Activated CD4-positive, alpha-beta T cell treated with anti-CD3 and anti-CD28 coated beads for 4 hours (primary cell): ENCODE results near the gene CREB3L2.

Experiments
- DNase-seq, 2 donors: peaks; one replicate each; pipeline ENCODE4 v3.0.0-alpha.2; 2020

CREB3L2 gene

GRCh38 chr7:137891016-137891655 lies 110.8 kb downstream of the CREB3L2 start:
- no peak for DNase-seq

GRCh38 chr7:137890449-137890921 lies 111.4 kb downstream of the CREB3L2 start:
- DNase-seq = no peak

- no peak for DNase-seq
These were observed 113.6 kb downstream of the CREB3L2 start for GRCh38 chr7:137888241-137888640.

GRCh38 chr7:137886746-137887145 lies 115.1 kb downstream of the CREB3L2 start:
- no peak for DNase-seq

DNA sequence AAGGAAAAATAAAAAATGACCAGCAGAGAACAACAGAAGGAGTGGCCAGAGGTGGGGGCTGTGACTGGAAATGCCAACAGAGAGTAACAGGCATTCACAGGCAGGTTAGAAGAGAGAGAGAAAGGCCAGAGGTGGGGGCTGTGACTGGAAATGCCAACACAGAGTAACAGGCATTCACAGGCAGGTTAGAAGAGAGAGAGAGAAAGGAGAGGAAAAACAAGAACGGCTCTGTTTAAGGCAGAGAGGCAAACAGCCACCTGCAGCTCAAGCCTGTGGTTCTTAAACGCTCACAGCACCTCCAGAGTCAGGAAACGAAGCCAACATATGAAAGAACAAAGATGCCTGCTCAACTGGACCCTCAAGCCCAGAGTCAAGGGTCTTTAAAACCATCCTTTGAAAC lies 115.6 kb downstream of the CREB3L2 start:
- DNase-seq = no peak

GRCh38 chr7:137885678-137886077 lies 116.2 kb downstream of the CREB3L2 start:
- no peak for DNase-seq

DNA sequence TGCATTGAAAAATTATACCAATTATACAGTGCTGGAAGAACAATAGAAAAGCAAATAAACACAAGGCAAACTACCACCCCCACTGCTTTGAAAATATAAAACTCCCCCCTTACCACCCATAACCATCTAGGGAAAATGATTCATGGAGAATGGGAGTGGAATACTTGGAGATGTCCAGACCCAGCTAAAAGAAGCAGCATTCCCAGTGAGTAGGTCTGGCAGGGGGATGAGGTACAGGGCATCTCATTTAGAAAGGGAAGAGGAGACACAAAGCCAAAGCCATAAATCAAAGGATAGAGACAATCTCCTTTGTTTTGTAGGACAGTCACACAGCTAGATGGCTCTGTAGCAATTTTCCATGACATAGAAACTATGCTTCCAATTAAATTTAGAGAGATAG lies 119.1 kb downstream of the CREB3L2 start:
- no peak for DNase-seq

GRCh38 chr7:137882261-137882668 lies 119.6 kb downstream of the CREB3L2 start:
- no peak for DNase-seq

DNA sequence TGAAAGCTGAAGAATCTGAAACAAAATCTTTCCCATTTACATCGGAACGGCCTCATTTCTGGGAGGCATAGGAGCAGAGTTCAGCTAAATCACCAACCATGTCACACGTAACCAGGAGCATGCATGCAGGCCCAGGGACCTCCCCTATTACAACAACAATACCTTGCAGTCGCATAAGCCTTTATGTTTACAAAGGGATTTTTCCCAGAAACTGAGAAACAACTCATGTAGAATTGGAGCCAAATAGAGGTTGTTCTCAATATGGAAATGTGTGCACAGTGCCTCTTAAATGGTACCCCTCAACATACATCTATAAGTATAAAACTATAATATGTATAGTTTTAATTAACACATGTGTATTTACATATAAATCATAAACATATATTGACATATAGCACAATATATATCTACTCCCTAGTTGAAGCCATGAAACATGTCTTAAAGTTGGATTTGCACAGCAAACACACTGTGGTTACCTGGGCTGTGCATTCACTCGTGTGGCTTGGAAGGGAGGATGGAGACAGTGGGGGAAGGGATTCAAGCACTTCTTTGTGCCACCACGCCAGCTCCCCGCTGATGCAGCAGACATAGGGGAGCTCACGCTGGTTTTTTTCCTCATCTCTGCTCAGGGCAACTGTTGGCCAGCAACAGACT lies 120.2 kb downstream of the CREB3L2 start:
- DNase-seq = no peak

- no peak for DNase-seq
These were observed 121.5 kb downstream of the CREB3L2 start for GRCh38 chr7:137880432-137880831.

DNA sequence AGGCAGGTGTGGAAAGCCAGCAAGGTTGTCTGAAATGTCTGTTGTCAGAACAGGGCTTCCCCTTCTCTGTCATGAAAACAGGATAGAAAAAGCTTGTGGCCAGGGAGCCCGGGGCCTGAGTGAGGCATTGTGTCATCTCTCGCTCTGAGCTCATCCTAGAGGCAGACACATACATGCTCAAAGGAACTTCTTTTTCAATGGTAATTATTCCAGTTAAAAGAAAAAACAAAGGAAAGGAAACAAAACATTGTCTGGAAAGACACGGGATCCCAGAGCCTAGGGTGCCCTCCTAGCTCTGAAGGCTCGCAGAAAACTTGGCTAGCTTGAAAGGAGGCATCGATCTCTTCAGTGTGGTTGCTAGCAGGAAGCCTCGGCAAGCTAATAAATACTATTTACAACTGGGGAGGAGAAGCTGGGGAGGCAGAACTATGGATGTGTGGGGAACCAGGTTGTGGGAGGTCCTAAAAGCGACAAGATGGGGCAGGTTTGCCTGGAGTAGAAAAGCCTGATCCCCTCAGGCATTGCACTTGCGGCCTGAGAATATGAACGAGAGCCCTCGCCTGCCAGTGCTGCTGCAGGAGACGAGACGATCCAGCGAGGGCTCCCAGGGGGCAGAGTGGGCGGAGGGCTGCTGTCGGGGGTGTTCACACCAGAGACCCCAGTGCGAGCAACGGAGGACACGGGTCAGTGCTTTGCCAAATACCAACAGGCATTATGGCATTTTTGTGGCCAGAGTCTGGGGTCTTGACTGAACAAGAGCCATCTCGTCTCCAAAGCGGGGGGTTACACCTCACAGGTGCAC lies 122.3 kb downstream of the CREB3L2 start:
- no peak for DNase-seq

- DNase-seq = no peak
These were observed 123.4 kb downstream of the CREB3L2 start for GRCh38 chr7:137878333-137878961.

DNA sequence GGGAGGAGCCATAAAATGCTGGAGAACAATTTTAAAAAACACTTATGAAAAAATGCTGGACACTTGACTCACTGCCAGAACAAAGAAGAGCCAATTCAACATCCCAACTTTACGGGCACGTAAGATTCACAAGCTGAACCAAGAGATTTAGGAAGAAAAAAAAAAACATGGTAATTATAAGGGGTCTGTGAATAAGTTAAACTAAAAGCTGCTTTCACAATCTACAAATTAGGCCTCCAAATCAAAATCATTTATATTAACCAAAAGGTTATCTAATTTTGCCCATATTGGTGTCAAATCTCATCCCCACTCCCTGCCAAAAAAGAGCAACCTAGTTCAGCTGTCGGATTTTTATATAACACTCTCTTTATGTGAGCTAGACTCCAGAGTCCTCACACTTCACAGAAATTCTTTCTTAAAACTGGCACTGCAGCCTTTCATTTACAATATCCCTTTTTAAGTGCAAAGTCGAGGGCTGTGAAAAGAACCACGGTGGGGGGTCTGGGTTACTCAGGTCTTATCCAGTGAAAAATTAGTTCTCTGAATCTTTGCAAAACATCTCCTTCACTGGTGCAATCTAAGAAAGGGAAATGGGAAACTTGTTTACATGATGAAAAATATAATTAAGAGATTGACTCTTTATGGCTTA lies 124.7 kb downstream of the CREB3L2 start:
- no peak for DNase-seq

DNA sequence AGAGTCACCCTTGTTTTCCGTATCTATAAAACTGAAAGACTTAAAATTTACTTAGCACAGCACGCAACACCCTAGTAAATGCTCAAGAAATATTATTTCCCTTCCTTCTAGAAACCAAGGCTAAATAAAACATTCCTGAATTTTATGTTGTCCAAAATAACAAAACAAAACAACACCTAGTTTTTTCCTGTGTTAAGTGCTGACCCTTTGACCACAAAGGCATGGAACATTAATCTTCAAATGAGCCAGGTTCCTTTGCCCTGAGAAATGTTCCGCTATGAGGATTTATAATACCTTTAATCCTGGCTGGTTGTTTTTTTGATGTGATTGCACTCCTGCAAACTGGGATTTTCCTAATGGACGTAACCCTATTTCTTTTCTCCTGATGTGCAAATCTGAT lies 126.1 kb downstream of the CREB3L2 start:
- no peak for DNase-seq

DNA sequence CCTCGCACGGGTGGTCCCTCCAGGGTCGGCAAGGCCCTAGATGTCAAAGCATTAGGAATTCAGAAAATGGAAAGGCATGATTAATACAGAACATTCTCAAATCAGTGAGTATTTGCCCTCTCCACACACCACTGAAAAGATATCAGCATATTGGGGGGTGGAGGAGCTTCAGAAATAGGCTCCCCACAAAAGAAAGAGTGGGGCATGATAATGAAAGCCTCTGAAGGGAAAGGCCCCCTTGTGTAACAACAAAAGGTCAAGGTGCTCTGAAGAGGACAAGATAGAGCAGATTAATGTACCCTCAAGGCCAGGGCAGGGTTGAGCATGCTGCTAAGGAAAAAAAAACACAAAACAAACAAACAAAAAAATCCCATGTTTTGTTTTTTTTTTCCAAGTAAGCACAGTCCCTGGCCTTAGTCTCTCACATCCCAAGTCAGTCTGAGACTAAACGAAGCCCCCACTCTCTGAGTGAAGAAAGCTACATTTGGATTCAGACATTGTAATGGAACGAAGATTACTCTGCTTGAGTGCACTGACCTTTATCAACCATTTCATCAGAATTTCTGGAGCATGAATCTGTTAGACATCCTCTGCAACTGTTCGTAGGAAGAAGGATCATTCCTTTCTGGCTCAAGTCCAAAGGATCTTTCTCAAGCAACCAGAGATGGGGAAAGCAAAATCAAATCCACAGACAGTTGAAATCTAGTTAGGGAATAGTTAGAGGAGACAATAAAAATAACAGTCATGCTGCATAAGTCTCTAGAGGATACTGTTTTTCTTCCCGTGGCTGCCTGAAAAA lies 127.7 kb downstream of the CREB3L2 start:
- DNase-seq = no peak

DNA sequence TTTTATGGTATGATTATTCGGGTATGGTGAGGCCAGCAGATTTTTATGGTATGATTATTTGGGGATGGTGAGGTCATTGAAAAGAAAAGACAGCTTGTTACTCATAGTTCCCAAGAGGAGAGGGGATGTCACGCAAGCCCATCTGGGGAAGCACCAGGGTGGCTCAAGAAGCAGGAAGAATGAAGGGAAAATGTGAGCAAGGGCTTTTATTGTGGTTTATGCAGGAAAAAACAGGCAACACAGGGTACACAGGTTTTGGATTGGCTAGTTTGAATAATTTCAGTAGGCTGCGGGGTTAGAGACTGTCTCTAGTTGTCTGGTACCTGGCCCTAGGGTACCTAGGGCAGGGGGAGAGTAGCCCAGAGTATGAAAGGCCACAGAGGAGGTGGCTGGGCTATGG lies 128.4 kb downstream of the CREB3L2 start:
- no peak for DNase-seq

DNA sequence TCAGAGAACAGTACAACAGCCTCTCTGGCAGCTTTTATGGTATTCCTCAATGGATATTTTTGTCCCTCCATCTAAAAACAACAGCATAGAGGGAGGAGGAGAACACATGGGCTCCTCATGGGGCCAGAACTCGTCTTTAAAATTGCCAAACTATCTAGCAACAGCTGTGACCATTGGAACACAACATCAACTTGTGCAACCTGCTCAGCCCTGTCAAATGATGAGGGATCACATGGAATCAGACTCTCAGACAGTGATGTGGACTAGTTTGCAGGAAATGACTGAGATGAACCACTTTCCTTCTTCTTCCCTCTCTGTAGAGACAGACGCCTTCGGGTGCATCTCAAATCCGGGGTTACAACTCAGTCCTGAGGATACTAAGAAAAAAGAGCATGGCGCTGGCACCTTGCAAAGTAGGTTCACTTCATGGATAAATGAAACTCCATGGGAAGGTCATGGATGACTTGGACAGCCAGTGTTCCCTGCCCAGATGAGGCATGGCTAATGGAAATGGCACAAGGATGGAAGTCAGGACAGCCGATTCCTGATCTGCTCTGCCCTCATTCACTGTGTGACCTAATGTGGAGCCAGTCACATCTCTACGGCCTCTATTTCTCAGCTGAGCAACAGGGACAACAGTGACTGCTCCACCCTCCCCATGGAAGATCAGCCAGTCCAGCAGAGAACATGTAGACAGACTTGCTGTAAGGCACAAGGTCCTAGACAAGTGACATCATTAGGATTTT lies 130.5 kb downstream of the CREB3L2 start:
- DNase-seq = no peak

DNA sequence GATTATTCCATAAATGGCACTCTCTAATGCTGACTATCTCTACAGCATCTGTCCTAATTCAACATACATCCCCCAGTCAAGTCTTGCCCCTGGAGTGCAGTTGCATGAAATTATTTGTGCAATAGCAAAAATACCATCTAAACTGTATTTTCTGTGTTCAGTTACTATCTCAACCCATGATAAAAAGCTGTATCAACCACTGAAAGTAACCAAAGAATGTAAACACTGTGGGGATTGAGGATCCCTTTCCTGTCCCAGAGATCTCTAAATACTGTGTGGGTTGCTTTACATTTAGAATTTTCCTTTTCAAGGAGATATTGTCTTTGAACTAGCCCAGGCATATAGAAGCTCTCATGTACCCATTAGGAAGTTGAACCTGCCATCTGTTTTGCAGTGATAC lies 131.2 kb downstream of the CREB3L2 start:
- DNase-seq = no peak

GRCh38 chr7:137870078-137870477 lies 131.8 kb downstream of the CREB3L2 start:
- no peak for DNase-seq

- DNase-seq = no peak
These were observed 132.6 kb downstream of the CREB3L2 start for GRCh38 chr7:137869260-137869659.

DNA sequence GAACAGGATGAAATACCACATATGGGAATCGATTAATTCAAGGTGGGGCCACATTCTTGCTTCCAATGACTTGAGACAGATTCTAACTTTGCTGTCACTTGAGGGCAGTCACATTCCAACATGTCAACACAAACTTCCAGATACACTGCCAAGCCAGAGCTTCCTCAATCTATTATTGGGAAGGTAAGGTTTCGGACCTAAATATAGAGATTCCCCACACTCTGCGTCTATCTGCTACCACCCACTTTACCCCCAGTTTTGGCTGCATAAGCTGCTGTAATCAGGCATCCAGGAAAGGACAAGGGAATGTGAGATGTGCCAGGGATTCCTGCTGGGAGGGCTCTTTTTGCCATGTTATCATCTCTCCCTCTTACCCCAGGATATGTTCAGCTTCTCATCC lies 134.6 kb downstream of the CREB3L2 start:
- DNase-seq = no peak
